CD1c-positive myeloid dendritic cell (primary cell): ENCODE data around the gene AUTS2.

Source experiments
- DNase-seq: peaks from one replicate; pipeline ENCODE4 v3.0.0-alpha.2; 2016; ENCODE audit errors: extremely low spot score

AUTS2 gene

GRCh38 chr7:69723663-69724062 is 125.4 kb downstream of the AUTS2 start:
- DNase-seq = no peak

DNA sequence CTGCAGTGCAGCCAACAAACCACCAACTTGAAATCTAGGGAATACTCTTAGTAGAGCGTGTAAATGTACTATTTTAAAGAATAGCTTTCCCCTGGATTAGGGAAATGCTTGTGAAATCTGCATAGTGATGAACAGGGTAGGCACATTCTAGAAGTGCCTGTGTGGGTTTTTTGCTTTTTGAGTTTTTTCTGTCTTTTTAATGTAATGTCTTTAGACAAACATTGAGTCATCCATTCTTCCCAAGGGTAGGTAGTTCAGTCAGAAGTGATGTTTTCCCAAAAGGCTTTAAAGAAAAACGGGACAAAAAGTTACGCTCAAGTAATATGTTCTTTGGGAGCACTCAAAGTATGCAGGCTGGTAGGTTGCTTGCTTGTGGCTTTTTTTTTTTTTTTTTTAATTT is 130.0 kb downstream of the AUTS2 start:
- DNase-seq = no peak

DNA sequence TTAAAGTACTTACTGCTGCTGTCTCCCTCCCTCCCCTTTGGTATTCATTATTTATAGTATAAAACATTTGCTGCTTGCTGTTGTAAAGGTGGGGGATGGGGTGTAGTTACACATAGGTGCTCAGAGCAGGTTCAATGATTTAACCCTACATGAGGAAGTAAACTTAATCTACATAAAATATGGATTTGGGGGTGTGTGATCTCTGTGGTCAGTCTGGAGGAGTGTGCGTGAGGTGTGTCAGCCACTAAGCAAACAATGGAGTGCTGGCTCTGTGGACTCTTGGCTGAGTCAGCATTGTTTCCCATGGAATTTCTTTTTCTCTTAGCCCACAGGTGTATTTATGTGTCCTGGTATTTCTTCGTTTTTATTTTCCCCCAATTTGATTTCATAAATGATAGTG is 133.9 kb downstream of the AUTS2 start:
- DNase-seq = no peak

DNA sequence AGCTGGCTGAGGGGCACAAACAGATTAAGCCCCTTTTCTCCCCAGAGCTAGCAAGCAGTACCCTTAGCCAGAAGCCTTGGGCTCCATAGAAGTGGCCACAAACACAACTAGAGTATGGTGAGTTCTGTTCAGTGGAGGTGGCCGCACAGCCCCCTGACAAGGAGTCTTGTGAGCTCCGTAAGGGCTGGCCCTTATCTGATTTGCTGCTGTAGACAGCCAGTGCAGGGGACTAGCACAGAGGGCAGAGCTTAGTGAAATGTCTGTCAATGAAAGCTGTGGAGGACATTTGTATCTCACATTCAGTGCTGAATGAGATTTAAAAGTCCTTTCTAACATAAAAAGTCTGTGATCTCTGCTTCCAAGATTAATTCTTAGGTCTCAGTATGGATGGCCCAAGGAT is 137.3 kb downstream of the AUTS2 start:
- no peak for DNase-seq

- DNase-seq = no peak
These were observed 138.0 kb downstream of the AUTS2 start for GRCh38 chr7:69736126-69736810.

DNA sequence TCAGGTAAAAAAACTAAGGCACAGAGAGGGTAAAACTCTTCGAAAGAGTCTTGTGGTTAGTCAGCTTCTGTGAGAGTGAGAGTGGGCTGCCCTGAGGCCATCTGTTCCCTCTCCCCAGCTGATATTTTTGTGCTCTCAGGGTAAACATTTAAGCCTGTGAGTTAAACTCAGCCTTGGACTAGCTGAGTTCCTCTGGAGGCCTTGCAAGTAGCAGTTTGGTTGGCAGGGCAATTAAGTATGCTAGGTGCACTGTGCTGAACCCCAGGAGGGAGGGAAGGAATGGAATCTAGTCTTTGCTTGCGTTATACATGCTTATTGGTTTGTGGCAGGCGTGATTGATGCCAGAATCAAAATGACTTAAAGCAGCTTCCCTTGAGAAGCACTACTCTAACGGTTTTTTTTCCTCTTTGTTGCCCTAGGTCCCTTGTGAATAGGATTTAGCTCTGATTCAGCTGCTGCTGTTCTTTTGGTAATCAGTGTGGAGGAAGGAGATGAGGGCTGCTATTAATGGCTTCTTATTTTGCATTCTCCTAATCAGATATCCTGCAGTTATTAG is 140.2 kb downstream of the AUTS2 start:
- DNase-seq = no peak

DNA sequence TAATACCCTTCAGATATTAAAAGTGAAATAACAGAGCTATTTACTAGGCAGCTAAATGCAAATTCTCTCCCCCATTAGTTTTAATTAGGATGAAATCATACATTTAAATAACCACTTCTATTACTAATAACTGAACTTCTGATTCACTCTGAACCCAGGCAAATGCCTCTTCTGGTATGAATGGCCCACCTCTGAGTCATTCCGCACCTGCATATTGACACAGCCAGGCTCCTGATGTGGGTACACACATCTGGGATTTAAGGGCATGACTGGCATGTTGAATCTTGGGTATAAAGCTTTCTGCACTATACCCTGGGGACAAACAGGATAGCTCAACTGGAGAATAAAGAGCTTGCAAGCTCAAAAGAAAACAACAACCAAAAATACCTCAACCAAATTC is 140.9 kb downstream of the AUTS2 start:
- no peak for DNase-seq

- DNase-seq = no peak
These were observed 141.7 kb downstream of the AUTS2 start for GRCh38 chr7:69739931-69740431.

DNA sequence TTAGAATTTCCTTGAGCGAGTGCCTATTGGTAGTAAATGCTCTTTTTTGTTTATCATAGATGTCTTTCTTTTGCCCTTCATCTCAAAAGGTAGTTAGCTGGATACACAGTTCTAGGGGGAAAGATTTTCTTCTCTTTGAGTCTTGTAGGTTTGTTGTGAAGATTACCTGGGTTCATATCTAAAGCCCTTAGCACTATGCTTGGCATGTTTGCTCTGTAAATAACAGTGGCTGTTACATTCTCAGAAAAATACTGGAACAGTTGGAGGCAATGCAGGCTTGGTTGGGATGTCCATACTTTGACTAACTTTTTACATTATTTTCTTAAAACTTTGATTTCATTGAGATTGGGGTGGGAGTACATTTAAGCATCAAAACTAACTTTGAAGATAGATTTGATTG is 144.0 kb downstream of the AUTS2 start:
- no peak for DNase-seq

- no peak for DNase-seq
These were observed 145.2 kb downstream of the AUTS2 start for GRCh38 chr7:69743436-69743835.

- no peak for DNase-seq
These were observed 145.8 kb downstream of the AUTS2 start for GRCh38 chr7:69744026-69744425.

DNA sequence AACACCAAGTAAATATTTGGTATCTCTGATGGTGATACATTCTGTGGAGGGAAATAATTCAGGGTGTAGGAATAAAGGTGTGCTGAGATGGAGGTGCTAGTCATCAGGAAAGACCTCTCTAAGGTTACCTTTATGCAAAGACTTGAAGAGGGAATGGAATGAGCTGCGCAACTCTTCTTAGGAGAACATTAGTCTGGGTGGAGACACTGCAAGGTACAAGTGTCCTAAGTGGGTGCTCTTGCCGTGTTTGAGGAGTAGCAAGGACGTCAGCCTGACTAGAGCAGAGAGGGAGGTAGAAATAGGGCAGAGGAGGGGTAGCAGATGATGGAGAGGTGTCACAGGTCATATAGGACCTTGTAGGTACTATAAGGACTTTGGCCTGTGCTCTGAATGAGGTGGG is 148.1 kb downstream of the AUTS2 start:
- DNase-seq = no peak

DNA sequence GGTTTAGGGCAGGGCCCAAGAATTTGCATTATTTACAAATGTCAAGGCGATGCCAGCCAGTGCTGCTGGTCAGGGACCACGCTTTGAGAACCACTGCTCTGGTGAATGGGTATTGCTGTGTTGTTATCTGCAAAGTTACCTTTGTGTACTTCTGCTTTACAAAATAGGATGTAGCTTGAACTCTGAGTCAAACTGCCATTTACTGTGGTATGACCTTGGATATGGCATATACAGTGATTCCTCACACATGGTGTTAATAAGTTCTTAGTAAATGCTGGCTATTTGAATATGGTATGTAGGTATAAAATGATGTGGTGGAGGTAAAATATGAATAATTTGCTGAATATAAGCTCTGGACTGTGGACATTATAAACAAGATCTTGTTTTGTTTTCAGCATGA is 148.9 kb downstream of the AUTS2 start:
- no peak for DNase-seq

DNA sequence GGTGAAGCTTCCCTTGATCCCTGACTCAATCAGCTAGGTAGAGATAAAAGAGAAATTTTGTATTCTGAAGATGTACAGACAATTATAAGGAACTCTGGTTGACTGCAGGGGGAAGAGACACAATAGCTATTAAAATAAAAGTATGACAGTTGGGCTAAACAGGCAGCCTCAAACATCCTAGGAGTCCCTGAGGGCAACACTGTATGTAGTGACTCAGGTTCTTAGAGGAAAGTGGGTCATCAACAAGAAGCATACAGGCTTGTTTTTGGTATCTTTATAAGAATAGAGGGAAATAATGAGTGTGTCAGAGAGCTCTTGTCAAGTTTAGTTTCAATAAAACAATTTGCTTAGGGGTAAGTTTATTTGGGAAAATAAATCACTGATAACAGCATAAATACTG is 150.3 kb downstream of the AUTS2 start:
- no peak for DNase-seq

DNA sequence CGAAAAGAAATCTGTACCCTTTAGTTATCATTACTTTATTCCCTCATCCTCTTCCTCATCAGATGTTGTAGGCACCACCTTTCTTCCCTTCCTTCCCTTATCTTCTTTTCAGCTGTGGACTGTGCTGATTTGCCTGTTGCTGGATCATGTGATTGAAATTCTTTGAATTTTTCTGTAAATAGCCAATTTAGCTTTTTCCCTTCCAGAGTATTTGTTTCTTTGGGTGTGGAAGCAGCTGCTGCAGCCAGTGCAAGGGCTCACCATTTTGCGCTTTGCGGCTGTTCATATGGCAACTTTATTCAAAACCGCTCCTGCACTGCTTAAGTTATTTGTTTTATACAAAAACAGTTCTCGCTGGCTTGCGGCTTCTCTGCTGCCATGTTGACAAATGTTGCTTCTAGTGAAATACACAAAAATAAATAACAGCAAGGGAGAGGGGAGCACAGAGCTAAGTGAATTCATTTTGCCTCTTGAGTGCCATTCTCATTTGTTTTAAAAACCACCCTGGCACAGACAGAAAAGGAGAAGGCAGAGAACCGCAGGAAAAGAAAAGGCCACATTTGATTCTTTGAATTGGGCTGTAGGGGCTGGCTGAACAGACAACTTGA is 151.2 kb downstream of the AUTS2 start:
- no peak for DNase-seq

GRCh38 chr7:69749994-69750393 is 151.7 kb downstream of the AUTS2 start:
- no peak for DNase-seq

DNA sequence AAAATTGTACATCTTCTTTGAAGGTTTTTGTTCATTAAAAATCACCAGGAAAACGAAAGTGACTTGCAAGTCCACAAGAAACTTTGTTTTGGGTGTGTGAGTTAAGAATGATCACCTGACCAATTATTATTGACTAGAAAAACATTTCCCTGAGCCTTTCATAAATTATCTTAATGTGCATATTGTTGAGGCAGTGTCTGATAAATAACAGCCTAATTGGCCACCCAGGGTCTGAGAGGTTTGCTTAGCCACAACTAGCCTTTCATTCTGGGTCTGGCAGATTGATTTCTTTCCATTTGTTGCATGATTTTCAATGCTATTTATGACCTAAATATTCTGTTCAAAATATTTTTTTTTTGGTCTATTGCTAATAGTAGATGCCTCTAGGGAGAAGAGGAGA is 152.8 kb downstream of the AUTS2 start:
- DNase-seq = no peak

GRCh38 chr7:69753981-69754380 is 155.7 kb downstream of the AUTS2 start:
- DNase-seq = no peak

DNA sequence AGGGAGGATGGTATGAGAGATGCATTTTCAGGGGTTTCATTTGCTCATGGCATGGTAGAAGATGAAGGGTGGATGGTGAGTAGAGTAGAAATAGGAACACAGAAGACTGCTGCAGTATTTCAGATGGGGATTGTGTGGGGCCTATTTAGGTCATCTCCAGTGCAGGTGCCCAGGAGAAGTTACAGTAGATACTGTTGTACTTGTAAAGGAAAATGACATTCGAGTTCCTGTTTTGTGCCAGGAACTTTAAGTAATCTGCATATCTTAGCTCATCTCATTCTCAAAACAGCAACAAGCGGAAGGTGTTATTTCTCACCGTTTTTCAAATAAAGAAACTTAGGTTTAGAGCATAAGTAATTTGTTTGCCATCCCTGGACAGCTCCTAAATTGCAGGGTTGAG is 156.2 kb downstream of the AUTS2 start:
- DNase-seq = no peak

- DNase-seq = no peak
These were observed 158.0 kb downstream of the AUTS2 start for GRCh38 chr7:69756235-69756634.

DNA sequence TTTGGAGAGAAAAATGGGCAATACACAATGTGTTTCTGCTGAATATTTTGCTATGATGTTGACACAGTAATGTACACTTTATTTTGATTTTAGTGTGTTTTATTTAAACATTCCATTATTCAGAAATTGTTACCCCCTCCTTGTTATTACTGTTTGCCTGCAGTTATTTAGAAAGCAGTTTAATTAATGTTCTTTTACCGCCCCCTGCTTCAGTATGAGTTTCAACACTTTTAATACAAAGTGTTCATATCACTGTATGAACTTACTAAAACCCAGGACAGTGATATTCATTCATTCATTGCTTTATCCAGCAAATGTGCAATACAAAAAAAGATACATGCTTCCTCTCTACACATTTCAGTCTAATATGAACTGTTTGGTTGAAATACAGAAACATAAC is 159.3 kb downstream of the AUTS2 start:
- no peak for DNase-seq

DNA sequence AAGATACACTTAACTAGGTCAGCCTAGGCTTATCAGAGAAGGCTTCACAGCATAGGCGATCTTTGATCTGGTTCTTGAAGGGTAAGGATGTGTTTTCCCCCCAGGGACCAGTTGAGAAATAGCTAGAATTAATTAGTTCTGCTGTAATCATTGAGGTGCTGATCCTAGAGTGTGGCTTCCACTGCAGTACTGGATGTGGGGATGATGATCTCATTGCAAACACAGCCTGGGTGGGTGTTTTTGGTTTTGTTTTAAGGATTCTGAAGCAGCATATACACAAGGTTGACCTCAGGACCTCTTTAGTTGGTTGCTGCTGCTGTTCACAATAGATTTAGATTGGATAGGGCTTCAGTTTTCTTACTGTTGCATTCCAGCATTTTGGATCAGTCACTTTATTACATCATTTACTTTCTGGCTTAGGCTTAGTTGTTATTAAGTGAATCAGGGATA is 159.7 kb downstream of the AUTS2 start:
- no peak for DNase-seq

- no peak for DNase-seq
These were observed 161.1 kb downstream of the AUTS2 start for GRCh38 chr7:69759373-69759772.
